K562 (cell line): ENCODE measurements around the gene TEPSIN. TPM values are rescaled to one million over a fixed set of nuclear protein-coding genes. Genes with fewer than 3 reads are reported as not detected.
A peak's percentile ranks its signal among the peaks of the same experiment; 100 is the strongest.

Source experiments
- CBFA2T2 ChIP-seq: fragments of 450-650 bp; conservative IDR thresholded peaks from 2 replicates; pipeline ENCODE4 v1.6.1; 2017; ENCODE audit warnings: mild to moderate bottlenecking
- DIDO1 ChIP-seq: fragments of 450-650 bp; IDR thresholded peaks from 2 replicates; pipeline ENCODE4 v1.6.1; 2016; ENCODE audit warnings: low read depth, missing biosample characterization, missing genetic modification characterization
- EHMT2 ChIP-seq: fragments of 450-650 bp; IDR thresholded peaks from 2 replicates; pipeline ENCODE4 v1.6.1; 2018; ENCODE audit warnings: antibody characterized with exemption
- ETS2 ChIP-seq: IDR thresholded peaks from 2 replicates; pipeline ENCODE4 v1.6.1; 2016; ENCODE audit warnings: borderline replicate concordance, missing genetic modification characterization, mild to moderate bottlenecking, moderate library complexity, missing compliant biosample characterization; ENCODE audit not compliant: poor library complexity, severe bottlenecking
- HBP1 ChIP-seq: fragments of 450-650 bp; formaldehyde crosslinking; IDR thresholded peaks from 2 replicates; pipeline ENCODE4 v1.4.0; 2022; ENCODE audit warnings: missing genetic modification characterization
- HMBOX1 ChIP-seq: sonication (generic); IDR thresholded peaks from 2 replicates; pipeline ENCODE4 v1.6.1; 2016
- HMGN3 ChIP-seq: IDR thresholded peaks from 2 replicates; pipeline ENCODE4 v1.6.1; 2011; ENCODE audit warnings: borderline replicate concordance, low read depth, mild to moderate bottlenecking, mixed read lengths, low read length; ENCODE audit not compliant: insufficient read length; ENCODE audit errors: extremely low read depth
- HNRNPLL ChIP-seq: fragments of 200-400 bp; formaldehyde crosslinking; IDR thresholded peaks from 2 replicates; pipeline ENCODE4 v1.6.1; 2017; ENCODE audit warnings: low read length, low read depth, mild to moderate bottlenecking; ENCODE audit not compliant: poor library complexity, severe bottlenecking
- IRF2 ChIP-seq: sonication (generic); formaldehyde crosslinking; IDR thresholded peaks from 2 replicates; pipeline ENCODE4 v1.8.1; 2022; ENCODE audit warnings: mild to moderate bottlenecking, missing genetic modification reagents
- JUN ChIP-seq, 2 experiments: sonication (generic) in 1 of 2; formaldehyde crosslinking in 1 of 2; IDR thresholded peaks; 2 replicates each; pipeline versions ENCODE4 v1.6.1 to v1.8.0; 2012 to 2022; ENCODE audit warnings: borderline replicate concordance in 2 of 2, mild to moderate bottlenecking in 2 of 2, improper control_type of control experiment in 1 of 2, low read depth in 1 of 2, low read length in 1 of 2, missing genetic modification reagents in 1 of 2
- KDM2B ChIP-seq: fragments of 250-450 bp; sonication (Bioruptor Pico); IDR thresholded peaks from 2 replicates; pipeline ENCODE4 v1.8.0; 2021; ENCODE audit warnings: mild to moderate bottlenecking, moderate library complexity
- KLF1 ChIP-seq: fragments of 450-650 bp; IDR thresholded peaks from 2 replicates; pipeline ENCODE4 v1.6.1; 2016; ENCODE audit warnings: missing genetic modification characterization, missing compliant biosample characterization
- MCM2 ChIP-seq: fragments of 450-650 bp; IDR thresholded peaks from 2 replicates; pipeline ENCODE4 v1.6.1; 2017; ENCODE audit warnings: low read depth, mild to moderate bottlenecking
- MTA3 ChIP-seq: fragments of 450-650 bp; formaldehyde crosslinking; IDR thresholded peaks from 2 replicates; pipeline ENCODE4 v1.6.1; 2017; ENCODE audit warnings: mild to moderate bottlenecking, borderline replicate concordance
- NFRKB ChIP-seq: fragments of 450-650 bp; IDR thresholded peaks from 2 replicates; pipeline ENCODE4 v1.6.1; 2016; ENCODE audit warnings: low read depth
- NR2C2 ChIP-seq, 2 experiments: fragments of 200-800 bp in 1 of 2; sonication (Bioruptor generic) in 1 of 2; sonication (generic) in 1 of 2; formaldehyde crosslinking in 1 of 2; IDR thresholded peaks; 2 replicates each; pipeline versions ENCODE4 v1.6.1 to v1.8.0; 2016 to 2022; ENCODE audit warnings: mild to moderate bottlenecking in 1 of 2, missing compliant biosample characterization in 1 of 2, missing genetic modification characterization in 1 of 2, missing genetic modification reagents in 1 of 2
- NUFIP1 ChIP-seq: fragments of 450-650 bp; IDR thresholded peaks from 2 replicates; pipeline ENCODE4 v1.6.1; 2018; ENCODE audit not compliant: partially characterized antibody
- POLR2AphosphoS2 ChIP-seq: IDR thresholded peaks from 2 replicates; pipeline ENCODE4 v1.6.1; 2012; ENCODE audit warnings: low read length, improper control_type of control experiment
- SLC30A9 ChIP-seq: fragments of 250-450 bp; sonication (Bioruptor Pico); IDR thresholded peaks from 2 replicates; pipeline ENCODE4 v1.8.0; 2022; ENCODE audit warnings: mild to moderate bottlenecking, moderate library complexity
- TSC22D4 ChIP-seq: fragments of 450-650 bp; IDR thresholded peaks from 2 replicates; pipeline ENCODE4 v1.6.1; 2016; ENCODE audit warnings: missing genetic modification characterization, missing biosample characterization, control low read depth
- ZBTB7A ChIP-seq: IDR thresholded peaks from 2 replicates; pipeline ENCODE4 v1.6.1; 2011; ENCODE audit warnings: low read depth, mild to moderate bottlenecking, low read length, moderate library complexity, borderline replicate concordance; ENCODE audit not compliant: control insufficient read depth
- ZFP36 ChIP-seq: fragments of 150-350 bp; IDR thresholded peaks from 2 replicates; pipeline ENCODE4 v1.6.1; 2018; ENCODE audit warnings: low read length, low read depth; ENCODE audit not compliant: partially characterized antibody
- ZFX ChIP-seq: sonication (generic); formaldehyde crosslinking; IDR thresholded peaks from 2 replicates; pipeline ENCODE4 v1.8.0; 2022; ENCODE audit warnings: mild to moderate bottlenecking, missing genetic modification reagents, moderate library complexity
- ZNF133 ChIP-seq: fragments of 250-450 bp; sonication (Bioruptor Pico); IDR thresholded peaks from 2 replicates; pipeline ENCODE4 v1.4.0; 2020; ENCODE audit warnings: mild to moderate bottlenecking
- ZNF175 ChIP-seq: fragments of 200-800 bp; sonication (Bioruptor generic); IDR thresholded peaks from 2 replicates; pipeline ENCODE4 v1.6.1; 2016; ENCODE audit warnings: low read depth, mild to moderate bottlenecking, missing genetic modification characterization, missing compliant biosample characterization
- ZNF217 ChIP-seq: sonication (generic); formaldehyde crosslinking; IDR thresholded peaks from 2 replicates; pipeline ENCODE4 v1.8.0; 2022; ENCODE audit warnings: mild to moderate bottlenecking, missing genetic modification reagents
- ZNF431 ChIP-seq: sonication (generic); formaldehyde crosslinking; IDR thresholded peaks from 2 replicates; pipeline ENCODE4 v1.8.0; 2022; ENCODE audit warnings: mild to moderate bottlenecking, missing genetic modification reagents
- ZSCAN29 ChIP-seq: fragments of 450-650 bp; IDR thresholded peaks from 2 replicates; pipeline ENCODE4 v1.6.1; 2017
- polyA plus RNA-seq, 8 experiments: library from polyadenylated mRNA; depleted of rRNA in 4 of 8; stranded (reverse) in 5 of 8; unstranded in 3 of 8; fragments of >200 nt; fragmentation: Nextera tagmentation in 2 of 8; fragmentation: Illumina TruSeq in 1 of 8; extraction: Ambion mirVana in 2 of 8; extraction: Trizol in 1 of 8; gene quantifications; 2 replicates each; pipeline versions ENCODE4 v1.2.1 to v1.2.3, GENCODE V29; 2011 to 2014; ENCODE audit warnings: inconsistent platforms in 1 of 8, missing spikeins in 1 of 8
- total RNA-seq, 7 experiments: library from RNA; depleted of rRNA in 6 of 7; stranded (reverse); fragments of >200 nt in 6 of 7; fragmentation: Illumina TruSeq in 2 of 7; extraction: Trizol in 2 of 7; gene quantifications; 2 replicates each; pipeline versions ENCODE4 v1.2.1 to v1.2.3, GENCODE V29; 2011 to 2021; ENCODE audit warnings: low replicate concordance in 1 of 7

TEPSIN gene
- total and polyA plus RNA-seq, 9 of the 15 experiments (the other 6 are each of a cell fraction or from before 2014, with no cell fraction given): 0.80 to 29.8 (median 5.3) TPM

DNA sequence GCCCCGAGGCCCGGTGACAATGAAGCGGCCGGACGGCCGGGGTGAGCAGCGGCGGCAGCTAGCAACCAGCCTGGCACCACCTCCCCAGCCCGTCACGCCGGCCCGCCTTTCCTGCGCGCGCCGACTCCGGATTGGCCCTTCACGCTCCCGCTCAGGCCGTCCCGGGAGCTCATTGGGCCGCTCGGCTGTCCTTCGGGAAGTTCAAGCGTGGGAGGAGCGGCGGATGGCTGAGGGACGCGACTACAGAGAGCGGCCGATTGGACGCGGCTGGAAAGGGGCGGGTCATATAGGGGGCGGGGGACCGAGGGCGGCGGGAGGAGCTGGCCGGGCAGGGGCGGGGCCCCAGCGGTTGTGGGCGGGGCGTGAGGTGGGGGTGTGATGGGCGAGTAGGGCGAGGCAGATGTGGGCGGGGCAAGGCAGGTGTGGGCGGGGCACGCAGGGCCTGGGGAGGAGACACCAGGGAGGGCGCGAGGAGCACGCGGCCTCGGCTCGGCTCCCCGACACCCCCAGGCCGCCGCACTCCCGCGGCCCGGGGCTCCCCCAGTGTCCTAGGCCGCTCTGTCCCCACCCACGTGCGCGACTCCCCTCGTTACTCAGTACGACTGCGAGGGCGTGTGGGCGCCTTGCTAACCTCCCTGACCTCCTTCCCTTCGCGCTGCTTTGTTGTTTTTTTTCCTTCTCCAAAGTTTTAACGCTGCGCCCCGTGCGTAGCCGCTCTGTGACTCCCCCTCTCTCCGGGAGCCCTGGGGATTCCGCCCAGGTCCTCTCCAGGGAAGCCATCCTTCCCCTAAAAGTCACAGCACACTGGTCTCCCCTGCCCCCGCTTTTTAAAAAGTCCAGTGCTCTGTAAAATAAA, 15.7 kb downstream of the TEPSIN start, which contains the start of gene CEP131 (continued):
- no peak for TF ChIP-seq JUN (IDR thresholded peaks at IDR 0.05; ENCODE audit: borderline replicate concordance, low read depth, low read length)
- TF ChIP-seq JUN (CRISPR knock-in tag; IDR thresholded peaks at IDR 0.05; ENCODE audit: borderline replicate concordance): no peak
- TF ChIP-seq ZFX (CRISPR knock-in tag): peak; percentile 92
- no peak for TF ChIP-seq ZNF431 (CRISPR knock-in tag)
- no peak for TF ChIP-seq DIDO1 (tag)
- TF ChIP-seq KLF1: no peak
- no peak; the same call in 1 of the 2 replicates for TF ChIP-seq ZBTB7A
- TF ChIP-seq IRF2 (CRISPR knock-in tag): no peak
- no peak for TF ChIP-seq MCM2
- no peak for TF ChIP-seq ETS2 (tag)
- no peak for TF ChIP-seq TSC22D4
- TF ChIP-seq ZNF133 (CRISPR knock-in tag): no peak
- no peak for TF ChIP-seq KDM2B (CRISPR knock-in tag)
- TF ChIP-seq ZFP36: no peak
- TF ChIP-seq SLC30A9 (CRISPR knock-in tag): no peak
- TF ChIP-seq ZNF175: no peak
- TF ChIP-seq CBFA2T2: no peak
- TF ChIP-seq HMGN3: peak; percentile 45
- no peak; the same call in 1 of the 2 replicates for TF ChIP-seq NFRKB
- no peak for TF ChIP-seq ZSCAN29
- peak; percentile 17; the same call in 1 of the 2 replicates for TF ChIP-seq HBP1 (CRISPR knock-in tag)
- peak; percentile 92 for TF ChIP-seq HNRNPLL
- no peak for TF ChIP-seq EHMT2
- TF ChIP-seq NR2C2 (CRISPR knock-in tag; IDR thresholded peaks at IDR 0.05): no peak
- TF ChIP-seq NR2C2 (tag; IDR thresholded peaks at IDR 0.05): peak; percentile 86
- peak; percentile 22; the same call in 1 of the 2 replicates for TF ChIP-seq MTA3
- TF ChIP-seq ZNF217 (CRISPR knock-in tag): no peak
- no peak for TF ChIP-seq NUFIP1
- TF ChIP-seq POLR2AphosphoS2: no peak
- no peak for TF ChIP-seq HMBOX1
